ENCODE data around the gene FMNL2.

Gene FMNL2

DNA sequence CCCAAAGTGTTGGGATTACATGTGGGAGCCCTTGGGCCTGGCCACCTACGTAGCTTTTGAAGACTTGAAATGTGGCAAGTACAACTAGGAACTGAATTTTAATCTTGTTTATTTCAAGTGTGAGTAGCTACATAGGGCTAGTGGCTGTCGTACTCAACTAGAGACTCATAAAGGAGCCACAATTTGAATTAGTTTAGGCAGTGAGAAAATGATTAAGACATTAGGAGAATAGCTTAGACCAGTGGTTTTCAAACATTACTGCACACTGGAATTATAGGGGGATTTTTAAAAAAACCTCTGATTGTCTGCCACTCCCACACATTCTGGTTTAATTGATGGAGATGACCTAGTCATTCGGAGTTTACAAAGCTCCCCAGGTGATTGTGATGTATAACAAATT lies 127.1 kb downstream of the FMNL2 start:
- no peak overlapping the region for H3K4me3 ChIP-seq (ENCODE audit: insufficient read depth in 1 of 2, low read depth in 1 of 2, low read length in 2 of 2)
- H2BK15ac ChIP-seq (ENCODE audit: low read depth, poor library complexity, severe bottlenecking): no peak overlapping the region
- H2AK5ac ChIP-seq (ENCODE audit: low read length, severe bottlenecking): no peak overlapping the region
- H2BK120ac ChIP-seq (ENCODE audit: low read depth, low read length): no peak overlapping the region
- no peak overlapping the region for H3K14ac ChIP-seq (ENCODE audit: low read length in 2 of 2)
- no peak overlapping the region for H3K4ac ChIP-seq (ENCODE audit: low read depth in 1 of 2, low read length in 2 of 2)
- H4K91ac ChIP-seq (ENCODE audit: low read length): no peak overlapping the region
- no peak overlapping the region for H3K9ac ChIP-seq (ENCODE audit: low read length)
- H3K4me1 ChIP-seq (ENCODE audit: control insufficient read depth, insufficient read depth, low read depth, low read length): peaks cover 7% of the 10 kb centered on the region
- H3K36me3 ChIP-seq (ENCODE audit: control insufficient read depth in 1 of 2, insufficient read depth in 2 of 2, low read depth in 1 of 2, low read length in 2 of 2): no peaks in the 10 kb centered on the region
- DNase-seq: no peak
- no peak overlapping the region for H2AFZ ChIP-seq (ENCODE audit: low read depth, low read length)
- peaks cover 29% of the 10 kb centered on the region for H3K79me1 ChIP-seq (replicated peaks; ENCODE audit: low read length, poor library complexity, severe bottlenecking)
- H3K27ac ChIP-seq (ENCODE audit: low read length, poor library complexity, severe bottlenecking): no peak overlapping the region
- H3K23ac ChIP-seq (ENCODE audit: low read length in 2 of 2): no peak overlapping the region
- H3K18ac ChIP-seq (ENCODE audit: low read depth in 1 of 2, low read length in 2 of 2): no peak overlapping the region
- 100% methylated on average over 2 of the region's 3 CpGs for WGBS
- no peak overlapping the region for H4K8ac ChIP-seq (ENCODE audit: low read length)
- H2BK5ac ChIP-seq (ENCODE audit: low read depth, low read length, poor library complexity, severe bottlenecking): no peak overlapping the region
- no peak overlapping the region for H2BK12ac ChIP-seq (ENCODE audit: low read length in 2 of 2)
- H3K9me3 ChIP-seq (ENCODE audit: control insufficient read depth, low read length): no peaks in the 10 kb centered on the region
- no peaks in the 10 kb centered on the region for H3K27me3 ChIP-seq (ENCODE audit: control insufficient read depth in 1 of 2, insufficient read depth in 1 of 2, low read length in 2 of 2)
- no peak overlapping the region for H3K4me2 ChIP-seq (ENCODE audit: low read length, poor library complexity, severe bottlenecking)

DNA sequence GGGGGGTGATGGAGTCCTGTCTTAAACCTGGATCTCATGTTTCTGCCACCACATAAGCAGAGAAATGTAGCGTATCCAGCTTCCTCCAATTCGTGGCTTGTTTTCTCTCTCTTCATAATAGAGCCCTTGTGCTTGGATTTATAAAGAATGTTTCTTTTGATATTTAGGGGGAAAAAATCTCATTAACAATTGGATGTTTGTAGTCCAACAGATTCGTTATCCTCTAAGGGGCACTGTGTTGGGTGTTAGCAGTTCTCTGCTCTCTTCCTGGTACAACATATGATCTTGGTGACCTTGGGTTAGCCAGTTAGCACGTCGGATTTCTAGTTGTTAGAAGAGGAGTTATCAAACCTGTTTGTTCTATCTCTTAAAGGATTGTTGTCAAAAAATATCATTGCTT lies 127.8 kb downstream of the FMNL2 start:
- no peak overlapping the region for H4K91ac ChIP-seq (ENCODE audit: low read length)
- H3K9ac ChIP-seq (ENCODE audit: low read length): no peak overlapping the region
- H3K79me1 ChIP-seq (replicated peaks; ENCODE audit: low read length, poor library complexity, severe bottlenecking): peaks cover 23% of the 10 kb centered on the region
- H4K8ac ChIP-seq (ENCODE audit: low read length): no peak overlapping the region
- no peak overlapping the region for H2AK5ac ChIP-seq (ENCODE audit: low read length, severe bottlenecking)
- no peak overlapping the region for H2AFZ ChIP-seq (ENCODE audit: low read depth, low read length)
- no peak overlapping the region for H2BK5ac ChIP-seq (ENCODE audit: low read depth, low read length, poor library complexity, severe bottlenecking)
- no peak overlapping the region for H3K18ac ChIP-seq (ENCODE audit: low read depth in 1 of 2, low read length in 2 of 2)
- no peak overlapping the region for H2BK15ac ChIP-seq (ENCODE audit: low read depth, poor library complexity, severe bottlenecking)
- H3K14ac ChIP-seq (ENCODE audit: low read length in 2 of 2): no peak overlapping the region
- no peak for DNase-seq
- H3K4ac ChIP-seq (ENCODE audit: low read depth in 1 of 2, low read length in 2 of 2): no peak overlapping the region
- H3K27ac ChIP-seq (ENCODE audit: low read length, poor library complexity, severe bottlenecking): no peak overlapping the region
- no peaks in the 10 kb centered on the region for H3K27me3 ChIP-seq (ENCODE audit: control insufficient read depth in 1 of 2, insufficient read depth in 1 of 2, low read length in 2 of 2)
- peaks cover 7% of the 10 kb centered on the region for H3K4me1 ChIP-seq (ENCODE audit: control insufficient read depth, insufficient read depth, low read depth, low read length)
- no peak overlapping the region for H3K4me2 ChIP-seq (ENCODE audit: low read length, poor library complexity, severe bottlenecking)
- 93% methylated on average over 3 of the region's 5 CpGs for WGBS
- no peaks in the 10 kb centered on the region for H3K9me3 ChIP-seq (ENCODE audit: control insufficient read depth, low read length)
- H3K36me3 ChIP-seq (ENCODE audit: control insufficient read depth in 1 of 2, insufficient read depth in 2 of 2, low read depth in 1 of 2, low read length in 2 of 2): no peaks in the 10 kb centered on the region
- H3K4me3 ChIP-seq (ENCODE audit: insufficient read depth in 1 of 2, low read depth in 1 of 2, low read length in 2 of 2): no peak overlapping the region
- H3K23ac ChIP-seq (ENCODE audit: low read length in 2 of 2): no peak overlapping the region
- H2BK120ac ChIP-seq (ENCODE audit: low read depth, low read length): no peak overlapping the region
- H2BK12ac ChIP-seq (ENCODE audit: low read length in 2 of 2): no peak overlapping the region

GRCh38 chr2:152464851-152465470 lies 130.0 kb downstream of the FMNL2 start:
- H2AK5ac ChIP-seq (ENCODE audit: low read length, severe bottlenecking): peak overlapping the region; percentile 47
- H4K91ac ChIP-seq (ENCODE audit: low read length): no peak overlapping the region
- no peak overlapping the region for H2AFZ ChIP-seq (ENCODE audit: low read depth, low read length)
- no peak overlapping the region for H2BK5ac ChIP-seq (ENCODE audit: low read depth, low read length, poor library complexity, severe bottlenecking)
- H3K14ac ChIP-seq (ENCODE audit: low read length in 2 of 2): peak overlapping the region in 1 of 2 experiments; percentile 23
- H3K4ac ChIP-seq (ENCODE audit: low read depth in 1 of 2, low read length in 2 of 2): no peak overlapping the region
- H3K23ac ChIP-seq (ENCODE audit: low read length in 2 of 2): no peak overlapping the region
- peak overlapping the region; percentile 31 to 61 for H3K18ac ChIP-seq (ENCODE audit: low read depth in 1 of 2, low read length in 2 of 2)
- H3K4me2 ChIP-seq (ENCODE audit: low read length, poor library complexity, severe bottlenecking): no peak overlapping the region
- H2BK120ac ChIP-seq (ENCODE audit: low read depth, low read length): no peak overlapping the region
- H2BK15ac ChIP-seq (ENCODE audit: low read depth, poor library complexity, severe bottlenecking): no peak overlapping the region
- peaks cover 14% of the 10 kb centered on the region for H3K79me1 ChIP-seq (replicated peaks; ENCODE audit: low read length, poor library complexity, severe bottlenecking)
- H3K27me3 ChIP-seq (ENCODE audit: control insufficient read depth in 1 of 2, insufficient read depth in 1 of 2, low read length in 2 of 2): no peaks in the 10 kb centered on the region
- H3K27ac ChIP-seq (ENCODE audit: low read length, poor library complexity, severe bottlenecking): peak overlapping the region; percentile 9
- WGBS: 91% methylated on average over 7 of the region's 7 CpGs
- no peaks in the 10 kb centered on the region for H3K36me3 ChIP-seq (ENCODE audit: control insufficient read depth in 1 of 2, insufficient read depth in 2 of 2, low read depth in 1 of 2, low read length in 2 of 2)
- no peak for DNase-seq
- H4K8ac ChIP-seq (ENCODE audit: low read length): no peak overlapping the region
- no peaks in the 10 kb centered on the region for H3K9me3 ChIP-seq (ENCODE audit: control insufficient read depth, low read length)
- peak overlapping the region; percentile 6 for H3K9ac ChIP-seq (ENCODE audit: low read length)
- H2BK12ac ChIP-seq (ENCODE audit: low read length in 2 of 2): peak overlapping the region in 1 of 2 experiments; percentile 8
- peaks cover 8% of the 10 kb centered on the region for H3K4me1 ChIP-seq (ENCODE audit: control insufficient read depth, insufficient read depth, low read depth, low read length)
- H3K4me3 ChIP-seq (ENCODE audit: insufficient read depth in 1 of 2, low read depth in 1 of 2, low read length in 2 of 2): peak overlapping the region in 1 of 2 experiments; percentile 28

DNA sequence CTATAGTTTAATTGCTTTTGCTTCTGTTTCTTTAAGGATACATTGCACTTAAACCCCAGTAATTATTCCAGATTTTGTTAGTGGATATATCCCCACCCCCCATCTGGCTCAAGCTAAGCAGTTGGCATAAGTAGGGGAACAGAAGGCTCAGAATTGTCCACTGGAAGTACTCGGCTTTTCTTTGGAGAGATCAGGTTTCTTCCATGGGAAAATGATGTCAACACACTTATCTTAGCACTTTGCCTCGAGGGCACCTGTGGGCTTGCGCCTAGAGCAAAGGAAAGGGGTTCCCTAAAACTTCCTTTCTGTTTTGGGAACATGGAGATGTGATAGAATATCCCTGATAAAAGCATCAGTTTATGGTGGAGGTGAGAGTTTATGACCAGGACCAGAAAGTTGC lies 130.6 kb downstream of the FMNL2 start:
- WGBS: 91% methylated on average over 3 of the region's 3 CpGs
- no peak overlapping the region for H2AFZ ChIP-seq (ENCODE audit: low read depth, low read length)

More for the DNA sequence above, 130.6 kb downstream of the FMNL2 start:
- no peak overlapping the region for H3K4me2 ChIP-seq (ENCODE audit: low read length, poor library complexity, severe bottlenecking)
- no peak overlapping the region for H4K91ac ChIP-seq (ENCODE audit: low read length)
- peaks cover 12% of the 10 kb centered on the region for H3K79me1 ChIP-seq (replicated peaks; ENCODE audit: low read length, poor library complexity, severe bottlenecking)
- no peak overlapping the region for H3K4me3 ChIP-seq (ENCODE audit: insufficient read depth in 1 of 2, low read depth in 1 of 2, low read length in 2 of 2)
- no peaks in the 10 kb centered on the region for H3K36me3 ChIP-seq (ENCODE audit: control insufficient read depth in 1 of 2, insufficient read depth in 2 of 2, low read depth in 1 of 2, low read length in 2 of 2)
- no peak overlapping the region for H2BK5ac ChIP-seq (ENCODE audit: low read depth, low read length, poor library complexity, severe bottlenecking)
- DNase-seq: no peak
- no peak overlapping the region for H3K18ac ChIP-seq (ENCODE audit: low read depth in 1 of 2, low read length in 2 of 2)
- no peaks in the 10 kb centered on the region for H3K27me3 ChIP-seq (ENCODE audit: control insufficient read depth in 1 of 2, insufficient read depth in 1 of 2, low read length in 2 of 2)
- no peak overlapping the region for H2BK12ac ChIP-seq (ENCODE audit: low read length in 2 of 2)
- no peak overlapping the region for H2BK120ac ChIP-seq (ENCODE audit: low read depth, low read length)
- H3K23ac ChIP-seq (ENCODE audit: low read length in 2 of 2): no peak overlapping the region
- no peaks in the 10 kb centered on the region for H3K9me3 ChIP-seq (ENCODE audit: control insufficient read depth, low read length)
- no peak overlapping the region for H3K4ac ChIP-seq (ENCODE audit: low read depth in 1 of 2, low read length in 2 of 2)
- no peak overlapping the region for H2AK5ac ChIP-seq (ENCODE audit: low read length, severe bottlenecking)
- H3K4me1 ChIP-seq (ENCODE audit: control insufficient read depth, insufficient read depth, low read depth, low read length): peaks cover 8% of the 10 kb centered on the region
- no peak overlapping the region for H3K27ac ChIP-seq (ENCODE audit: low read length, poor library complexity, severe bottlenecking)
- H3K14ac ChIP-seq (ENCODE audit: low read length in 2 of 2): no peak overlapping the region
- no peak overlapping the region for H4K8ac ChIP-seq (ENCODE audit: low read length)
- no peak overlapping the region for H2BK15ac ChIP-seq (ENCODE audit: low read depth, poor library complexity, severe bottlenecking)
- H3K9ac ChIP-seq (ENCODE audit: low read length): no peak overlapping the region

Data from mesenchymal stem cell (in vitro differentiated cells and primary cell).